AG09309 (cell line): Measurements from ENCODE around the gene ATRIP.

ENCODE experiments used
- DNase-seq: peaks from one replicate; pipeline ENCODE4 v3.0.0-alpha.2; 2010; ENCODE audit warnings: low read depth
- H3K4me3 ChIP-seq: 2 replicates; pipeline ENCODE4 v1.5.1; 2011; ENCODE audit warnings: mild to moderate bottlenecking, low read depth, low read length, moderate library complexity; ENCODE audit not compliant: control insufficient read depth
- CTCF ChIP-seq: IDR thresholded peaks from 2 replicates; pipeline ENCODE4 v1.5.1; 2011; ENCODE audit warnings: mild to moderate bottlenecking, low read depth, low read length, inconsistent platforms; ENCODE audit not compliant: insufficient read depth, control insufficient read depth; ENCODE audit errors: missing control alignments

ATRIP gene

GRCh38 chr3:48435223-48435595 lies 11.3 kb upstream of the ATRIP start:
- TF ChIP-seq CTCF = no peak
- DNase-seq = no peak

GRCh38 chr3:48435774-48436476 lies 10.6 kb upstream of the ATRIP start:
- H3K4me3 ChIP-seq = no peak overlapping the region
- TF ChIP-seq CTCF = peak; percentile 100
- peak; percentile 32 for DNase-seq

More at GRCh38 chr3:48435223-48435595, 11.3 kb upstream of the ATRIP start:
- no peak overlapping the region for H3K4me3 ChIP-seq

- no peak for TF ChIP-seq CTCF
- no peak for DNase-seq
- H3K4me3 ChIP-seq = no peak overlapping the region
These were observed 10.1 kb upstream of the ATRIP start for GRCh38 chr3:48436477-48436787.

- no peak for TF ChIP-seq CTCF
- no peak for DNase-seq
These were observed 9.7 kb upstream of the ATRIP start for GRCh38 chr3:48436855-48437254.

GRCh38 chr3:48437812-48438211 lies 8.7 kb upstream of the ATRIP start:
- DNase-seq = no peak
- H3K4me3 ChIP-seq = no peak overlapping the region
- TF ChIP-seq CTCF = no peak

More at GRCh38 chr3:48436855-48437254, 9.7 kb upstream of the ATRIP start:
- H3K4me3 ChIP-seq = no peak overlapping the region

- TF ChIP-seq CTCF = no peak
- H3K4me3 ChIP-seq = peak within 1 kb of the TSS; percentile 98
- DNase-seq = peak; percentile 73
These were observed 6.5 kb upstream of the ATRIP start, which contains the start of the genes CCDC51 and TMA7 for GRCh38 chr3:48439820-48440589. Gene CCDC51 (minus strand): TSS chr3:48440119. CDS start chr3:48435128, 4,991 bp downstream. Gene TMA7 (plus strand): TSS chr3:48440257. CDS start chr3:48440297, 40 bp downstream.

GRCh38 chr3:48440590-48440958 lies 6.0 kb upstream of the ATRIP start:
- DNase-seq = no peak
- H3K4me3 ChIP-seq = peak overlapping the region; percentile 98
- no peak for TF ChIP-seq CTCF
